GM19351 (cell line): Measurements from ENCODE around the gene THAP4.
"Not testable (repeated sequence)": the region's sequence is repeated elsewhere in the genome, so short reads cannot be mapped to it uniquely, and the experiment has no call there.

Source experiments
- ATAC-seq: cut with Tn5 transposase; IDR thresholded peaks from one replicate; pipeline ENCODE4 v1.9.1; 2021; ENCODE audit warnings: mild to moderate bottlenecking, moderate library complexity; ENCODE audit not compliant: unreplicated experiment

Gene THAP4

GRCh38 chr2:241567266-241567665 lies 69.7 kb downstream of the THAP4 start:
- ATAC-seq: not testable (repeated sequence)

GRCh38 chr2:241566468-241566867 lies 70.5 kb downstream of the THAP4 start:
- no peak for ATAC-seq

GRCh38 chr2:241566021-241566420 lies 70.9 kb downstream of the THAP4 start:
- ATAC-seq: not testable (repeated sequence)

- ATAC-seq: no peak
Observed at GRCh38 chr2:241565411-241565810, 71.5 kb downstream of the THAP4 start.

- ATAC-seq: no peak
Observed at GRCh38 chr2:241564596-241565410, 72.2 kb downstream of the THAP4 start.

GRCh38 chr2:241563981-241564595 lies 72.9 kb downstream of the THAP4 start:
- ATAC-seq: no peak

GRCh38 chr2:241563571-241563980 lies 73.4 kb downstream of the THAP4 start:
- ATAC-seq: no peak

GRCh38 chr2:241563031-241563507 lies 73.9 kb downstream of the THAP4 start:
- ATAC-seq: no peak

GRCh38 chr2:241562269-241562891 lies 74.6 kb downstream of the THAP4 start:
- no peak for ATAC-seq

- no peak for ATAC-seq
Observed at GRCh38 chr2:241561832-241562231, 75.1 kb downstream of the THAP4 start.

GRCh38 chr2:241560883-241561474 lies 76.0 kb downstream of the THAP4 start:
- no peak for ATAC-seq

- no peak for ATAC-seq
Observed at GRCh38 chr2:241560162-241560882, 76.6 kb downstream of the THAP4 start.

GRCh38 chr2:241559323-241560161 lies 77.4 kb downstream of the THAP4 start:
- no peak for ATAC-seq

- no peak for ATAC-seq
Observed at GRCh38 chr2:241558532-241559322, 78.2 kb downstream of the THAP4 start, which contains the start of gene BOK. Gene BOK (plus strand): TSS chr2:241558745. CDS start chr2:241559484, 739 bp downstream.

GRCh38 chr2:241556746-241557145 lies 80.2 kb downstream of the THAP4 start:
- no peak for ATAC-seq

GRCh38 chr2:241555711-241556110 lies 81.2 kb downstream of the THAP4 start:
- no peak for ATAC-seq

GRCh38 chr2:241554610-241555322 lies 82.2 kb downstream of the THAP4 start:
- no peak for ATAC-seq

GRCh38 chr2:241553981-241554380 lies 83.0 kb downstream of the THAP4 start:
- no peak for ATAC-seq
